Measurements from ENCODE around the gene PPM1L. TPM values are rescaled to one million over a fixed set of nuclear protein-coding genes. Genes with fewer than 3 reads are reported as not detected.

The PPM1L gene
- polyA plus RNA-seq, 3 donors: 6.9 to 7.9 (median 7.6) TPM

GRCh38 chr3:160808838-160809237 is 52.8 kb downstream of the PPM1L start:
- no peak for DNase-seq

- DNase-seq: no peak
Observed at GRCh38 chr3:160809453-160809852, 53.4 kb downstream of the PPM1L start.

- no peak for DNase-seq
Observed at GRCh38 chr3:160810362-160811236, 54.6 kb downstream of the PPM1L start.

- no peak for DNase-seq
Observed at GRCh38 chr3:160811237-160811548, 55.2 kb downstream of the PPM1L start.

DNA sequence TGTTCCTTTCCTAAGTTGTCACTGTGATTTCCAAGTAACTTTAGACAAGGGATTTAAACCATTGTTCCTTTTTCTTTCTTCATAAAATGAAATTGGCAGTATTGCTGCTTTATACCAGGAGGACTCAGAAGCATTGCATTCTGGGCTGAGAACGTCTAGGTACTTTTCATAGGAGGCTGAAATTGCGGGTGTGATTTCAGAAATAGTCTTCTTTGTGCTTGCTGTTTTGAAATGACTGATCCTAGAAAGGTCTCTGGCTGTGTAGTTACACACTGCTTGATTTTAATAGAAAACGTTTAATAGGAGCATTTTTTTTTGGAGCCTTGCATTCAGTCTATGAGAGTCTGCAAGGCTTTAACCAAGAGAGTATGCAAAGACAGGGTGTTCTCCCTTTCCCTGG is 56.3 kb downstream of the PPM1L start:
- DNase-seq: no peak

DNA sequence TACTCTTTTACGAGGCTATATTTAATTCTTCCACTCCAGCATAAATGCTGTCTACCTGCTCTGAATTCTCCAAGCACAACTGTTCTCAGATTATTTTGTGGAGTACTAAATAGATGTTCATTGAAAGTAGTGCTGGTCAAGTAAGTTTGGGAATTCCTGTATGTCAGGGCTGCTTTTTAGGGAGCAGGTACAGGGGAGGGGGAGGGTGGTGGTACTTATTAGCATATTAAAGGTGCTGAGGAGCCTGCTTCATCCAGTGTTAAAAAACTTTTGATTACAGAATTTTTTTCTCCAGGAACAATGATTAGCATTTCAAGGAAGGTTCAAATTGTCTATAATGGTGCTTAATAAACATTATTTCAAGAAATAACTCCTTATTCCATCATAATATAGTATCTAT is 59.2 kb downstream of the PPM1L start:
- DNase-seq: no peak

- DNase-seq: no peak
Observed at GRCh38 chr3:160820022-160820421, 64.0 kb downstream of the PPM1L start.

DNA sequence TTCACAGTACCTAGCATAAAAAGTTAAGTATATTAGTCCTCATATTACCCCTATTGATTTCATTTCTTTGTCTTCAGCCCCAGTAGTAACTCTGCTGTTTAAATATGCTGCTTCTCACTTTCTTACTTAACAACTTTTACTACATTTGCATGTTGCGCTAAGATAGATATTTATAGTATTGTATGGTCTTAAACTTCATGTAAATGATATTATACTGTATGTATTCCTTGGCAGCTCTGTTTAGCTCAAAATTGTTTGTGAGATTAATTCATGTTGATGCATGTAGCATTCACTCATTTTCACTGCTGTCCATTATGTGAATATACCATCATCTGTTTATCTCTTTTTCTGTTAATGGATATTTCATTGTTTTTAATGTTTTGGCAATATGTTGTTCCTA is 64.4 kb downstream of the PPM1L start:
- no peak for DNase-seq

DNA sequence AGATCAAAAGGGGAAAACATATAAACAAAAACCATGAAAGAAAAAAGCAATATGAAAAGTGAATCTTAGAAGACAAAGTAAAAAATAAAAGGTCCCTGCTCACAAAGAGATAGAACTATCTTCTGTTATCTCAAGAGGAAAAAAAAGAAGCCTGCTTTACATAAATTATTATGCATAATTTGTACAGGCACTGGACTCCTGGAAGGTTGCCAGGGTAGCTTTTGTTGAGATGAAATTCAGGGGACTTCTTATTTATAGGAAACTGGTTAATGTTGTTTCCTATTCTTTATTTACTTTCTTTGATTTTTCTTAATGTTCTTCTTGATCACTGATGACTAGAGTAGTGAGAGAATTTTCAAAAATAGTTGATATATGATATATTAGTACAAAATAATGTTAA is 66.9 kb downstream of the PPM1L start:
- no peak for DNase-seq

DNA sequence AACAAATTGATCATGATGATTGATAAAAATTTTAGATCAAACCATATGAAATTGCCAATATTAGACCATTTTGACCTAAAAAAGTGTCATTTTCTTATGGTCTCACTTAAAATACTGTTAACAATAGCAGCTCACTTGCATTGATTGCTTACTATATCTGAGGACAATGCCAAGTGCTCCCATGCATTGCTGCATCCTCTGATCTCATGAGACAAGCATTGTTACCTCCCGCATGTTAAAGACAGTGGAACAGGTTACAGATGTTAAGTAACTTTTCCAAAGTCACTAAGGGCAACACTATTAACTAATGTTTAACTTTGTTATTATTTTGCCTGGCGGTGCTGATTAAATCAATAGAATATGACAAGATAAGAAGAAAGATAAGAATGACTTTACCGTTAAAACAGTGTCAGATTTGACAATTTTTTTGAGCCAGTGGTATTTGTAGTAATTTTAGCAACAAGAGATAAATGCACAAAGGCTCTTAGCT is 69.3 kb downstream of the PPM1L start:
- DNase-seq: no peak

DNA sequence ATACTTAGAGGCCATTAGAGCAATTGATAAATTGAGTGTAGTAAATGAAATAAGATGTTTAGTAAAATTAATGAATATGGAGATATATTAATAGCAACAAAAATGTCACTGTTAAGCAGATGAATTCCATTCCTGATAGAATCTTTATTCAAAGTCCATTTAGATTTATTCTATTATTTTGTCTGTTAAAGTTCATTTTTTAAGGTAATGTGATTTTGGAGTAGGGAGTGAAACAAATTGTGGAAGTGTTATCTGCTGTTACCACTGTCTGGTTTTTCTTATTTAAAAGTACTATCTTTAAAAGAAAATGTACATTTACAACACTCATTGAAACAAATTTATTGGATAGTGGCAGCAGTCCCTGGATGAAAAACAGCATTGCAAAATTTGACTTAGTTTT is 70.4 kb downstream of the PPM1L start:
- no peak for DNase-seq

- no peak for DNase-seq
Observed at GRCh38 chr3:160826991-160827390, 71.0 kb downstream of the PPM1L start.

DNA sequence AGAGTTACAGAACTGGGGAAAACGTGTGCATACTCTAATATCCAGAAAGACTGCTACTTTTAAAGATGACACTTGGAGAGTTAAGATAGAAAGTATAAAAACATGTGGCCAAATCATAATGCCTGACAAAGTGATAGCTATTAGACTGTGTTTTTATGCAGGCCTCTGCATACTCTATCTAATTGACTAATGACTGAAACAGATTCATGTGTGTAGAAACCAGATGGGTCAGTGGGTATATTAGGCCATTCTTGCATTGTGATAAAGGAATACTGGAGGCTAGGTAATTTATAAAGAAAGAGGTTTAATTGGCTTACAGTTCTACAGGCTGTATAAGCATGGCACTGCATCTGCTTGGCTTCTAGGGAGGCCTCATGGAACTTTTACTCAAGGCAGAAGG is 71.5 kb downstream of the PPM1L start:
- no peak for DNase-seq

GRCh38 chr3:160828880-160829279 is 72.8 kb downstream of the PPM1L start:
- DNase-seq: no peak

GRCh38 chr3:160829486-160830009 is 73.5 kb downstream of the PPM1L start:
- no peak for DNase-seq

- no peak for DNase-seq
Observed at GRCh38 chr3:160830796-160831195, 74.8 kb downstream of the PPM1L start.

DNA sequence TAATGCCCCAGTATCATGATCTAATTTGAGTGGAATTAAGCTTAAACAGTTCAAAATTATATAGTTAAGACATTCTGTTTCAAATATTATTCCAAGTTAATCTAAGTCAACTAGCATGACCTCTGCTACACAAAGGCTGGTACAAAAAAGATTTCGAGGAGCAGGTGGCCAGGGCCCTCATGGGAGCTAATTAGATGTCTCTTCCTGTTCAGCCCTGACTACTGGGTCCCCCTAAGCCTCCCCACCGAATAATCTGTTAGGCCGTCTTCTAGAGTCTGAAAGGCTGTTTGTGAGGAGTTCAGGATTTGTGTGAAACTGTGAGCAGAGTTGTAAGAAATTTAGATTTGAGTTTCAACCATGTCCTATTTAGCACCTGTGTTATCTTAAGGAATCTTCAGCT is 75.4 kb downstream of the PPM1L start:
- no peak for DNase-seq

DNA sequence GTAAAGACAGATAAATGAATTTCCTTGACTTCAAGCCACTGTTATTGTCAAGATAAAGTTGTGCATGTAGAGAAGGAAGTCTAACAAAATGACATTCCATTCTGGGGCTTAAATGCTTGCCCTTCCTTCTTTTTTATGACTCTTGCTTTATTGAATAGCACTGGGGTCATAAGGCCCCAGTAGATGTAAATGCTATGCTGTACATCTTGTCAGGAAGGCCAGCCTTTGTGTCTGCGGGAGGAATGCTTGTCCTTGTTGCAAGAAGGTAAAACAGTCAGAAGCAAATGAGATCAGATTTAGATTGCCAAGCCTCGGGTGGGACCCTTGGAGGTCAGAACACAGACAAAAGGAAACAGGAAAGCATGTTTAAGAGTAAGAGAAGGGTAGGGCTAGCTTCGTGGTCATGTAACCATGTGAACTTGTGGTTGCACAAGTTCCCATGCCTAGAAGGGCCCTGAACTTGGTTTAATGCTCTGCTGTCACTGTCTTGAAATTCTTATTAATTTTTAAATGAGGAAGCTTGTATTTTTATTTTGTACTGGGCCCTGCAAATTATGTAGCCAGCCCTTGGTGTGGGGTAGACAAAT is 81.5 kb downstream of the PPM1L start:
- DNase-seq: peak; percentile 20

GRCh38 chr3:160840590-160840989 is 84.6 kb downstream of the PPM1L start:
- no peak for DNase-seq

GRCh38 chr3:160841455-160841854 is 85.4 kb downstream of the PPM1L start:
- no peak for DNase-seq

DNA sequence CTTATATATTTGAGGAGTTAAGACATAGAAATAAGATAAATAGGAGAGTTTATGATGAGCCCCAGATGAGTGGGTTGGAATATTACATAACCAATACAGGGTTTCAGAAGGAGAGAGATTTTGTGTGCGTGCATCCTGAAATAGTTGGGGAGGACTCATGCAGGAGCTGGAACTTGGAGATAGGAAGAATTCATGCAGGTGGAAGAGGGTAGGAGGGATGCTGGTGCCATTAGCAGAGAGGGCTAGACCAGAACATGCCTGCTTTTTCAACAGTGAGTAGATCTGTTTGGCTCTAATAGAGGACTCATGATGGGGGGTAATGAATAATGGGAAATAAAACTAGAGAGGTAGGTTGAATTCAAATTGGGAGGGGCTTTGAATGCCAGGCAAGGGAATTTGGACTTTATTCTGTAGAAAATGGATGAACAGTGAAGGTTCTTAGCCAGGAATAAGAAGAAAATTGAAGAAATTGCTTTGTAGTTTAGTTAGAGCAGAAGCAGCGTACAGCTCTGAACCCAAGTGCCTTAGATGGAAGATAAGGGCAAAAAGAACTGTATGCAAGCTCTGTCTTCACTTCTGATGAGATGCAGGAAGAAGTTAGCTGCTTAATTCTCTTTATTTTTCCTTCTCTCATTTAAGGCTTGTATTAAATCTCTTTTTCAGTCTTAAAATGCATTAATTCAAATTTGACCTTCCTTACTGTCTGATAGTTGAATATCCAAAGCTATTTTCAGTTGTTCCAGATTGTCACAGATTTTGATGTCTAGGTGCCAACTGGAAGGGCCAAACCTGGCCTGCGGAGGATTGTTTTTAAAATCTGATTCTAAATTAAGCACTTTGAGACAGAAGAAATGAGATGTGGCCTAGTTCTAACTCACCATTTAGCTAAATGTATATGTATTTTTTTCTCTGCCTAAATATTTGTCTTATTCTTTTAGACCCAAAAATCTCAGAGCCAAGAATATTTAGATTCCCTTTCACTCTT is 86.3 kb downstream of the PPM1L start:
- DNase-seq: no peak

DNA sequence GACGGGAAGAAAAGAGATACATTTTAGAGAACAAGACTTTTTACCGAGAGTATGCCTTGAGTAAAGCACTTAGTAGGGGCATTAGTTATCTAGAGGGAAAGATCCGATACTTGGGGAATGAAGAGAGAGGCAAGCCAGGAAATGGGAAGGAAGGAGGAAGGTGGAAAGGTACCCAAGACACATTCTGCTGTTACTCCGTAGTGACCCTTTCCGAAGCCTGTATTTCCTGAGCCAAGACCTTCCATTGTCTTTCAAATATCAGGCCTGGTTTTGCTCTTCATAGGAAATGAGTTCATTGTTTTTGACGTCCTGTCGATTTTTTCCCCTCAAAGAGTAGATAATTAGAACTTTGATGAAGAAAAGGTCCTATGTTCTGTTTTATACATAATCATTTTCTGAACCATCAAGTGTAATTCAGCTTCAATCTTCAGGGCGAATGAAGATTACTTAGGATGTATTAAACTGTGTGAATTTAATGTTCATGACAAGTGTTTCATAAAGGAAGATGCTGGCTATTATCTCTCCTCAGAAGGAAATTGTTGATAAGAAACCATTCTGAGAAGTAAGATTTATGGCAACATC is 95.7 kb downstream of the PPM1L start:
- no peak for DNase-seq

All from renal pelvis (tissue), 4 donors.